GM21447 (cell line): ENCODE data around the gene PODNL1.
"Not testable (repeated sequence)": the region's sequence is repeated elsewhere in the genome, so short reads cannot be mapped to it uniquely, and the experiment has no call there.

Experiments
- ATAC-seq: cut with Tn5 transposase; IDR thresholded peaks from one replicate; pipeline ENCODE4 v1.9.1; 2021; ENCODE audit not compliant: unreplicated experiment

Gene PODNL1

GRCh38 chr19:13929340-13929739 is 8.9 kb downstream of the PODNL1 start:
- ATAC-seq: no peak

GRCh38 chr19:13926715-13927114 is 11.5 kb downstream of the PODNL1 start:
- no peak for ATAC-seq

GRCh38 chr19:13926010-13926409 is 12.2 kb downstream of the PODNL1 start:
- ATAC-seq: no peak

GRCh38 chr19:13923194-13923987 is 14.8 kb downstream of the PODNL1 start:
- ATAC-seq: no peak

GRCh38 chr19:13922118-13922517 is 16.1 kb downstream of the PODNL1 start:
- ATAC-seq: not testable (repeated sequence)

- no peak for ATAC-seq
Measured at GRCh38 chr19:13920940-13921747, 17.1 kb downstream of the PODNL1 start.

GRCh38 chr19:13920524-13920923 is 17.7 kb downstream of the PODNL1 start:
- ATAC-seq: no peak

GRCh38 chr19:13918726-13919411 is 19.3 kb downstream of the PODNL1 start:
- ATAC-seq: no peak

GRCh38 chr19:13917888-13918406 is 20.3 kb downstream of the PODNL1 start:
- ATAC-seq: no peak

- no peak for ATAC-seq
Measured at GRCh38 chr19:13914777-13915176, 23.4 kb downstream of the PODNL1 start.

GRCh38 chr19:13913352-13913751 is 24.9 kb downstream of the PODNL1 start:
- ATAC-seq: no peak

GRCh38 chr19:13909430-13909829 is 28.8 kb downstream of the PODNL1 start:
- ATAC-seq: no peak

GRCh38 chr19:13908674-13909073 is 29.5 kb downstream of the PODNL1 start:
- ATAC-seq: no peak

- ATAC-seq: no peak
Measured at GRCh38 chr19:13906910-13907309, 31.3 kb downstream of the PODNL1 start.

- no peak for ATAC-seq
Measured at GRCh38 chr19:13906521-13906904, 31.7 kb downstream of the PODNL1 start.

- ATAC-seq: peak; percentile 94
Measured at GRCh38 chr19:13905634-13906520, 32.3 kb downstream of the PODNL1 start, which contains the start of the genes BRME1 and CC2D1A. BRME1 (minus strand) TSS chr19:13906117; CDS start chr19:13904892, 1,225 bp downstream. CC2D1A (plus strand) TSS chr19:13906201; CDS start chr19:13906442, 241 bp downstream.

GRCh38 chr19:13902993-13903555 is 35.1 kb downstream of the PODNL1 start:
- ATAC-seq: no peak

- no peak for ATAC-seq
Measured at GRCh38 chr19:13899912-13900584, 38.2 kb downstream of the PODNL1 start.

GRCh38 chr19:13899393-13899792 is 38.8 kb downstream of the PODNL1 start:
- no peak for ATAC-seq
